H9 (cell line): ENCODE data around the gene PKP1. TPM values are rescaled to one million over a fixed set of nuclear protein-coding genes. Genes with fewer than 3 reads are reported as not detected.

Source experiments
- DNase-seq: peaks from one replicate; pipeline ENCODE4 v3.0.0-alpha.2; 2017
- H2AFZ ChIP-seq: one replicate; pipeline ENCODE4 v1.6.1; 2013; ENCODE audit warnings: mild to moderate bottlenecking, low read length, control low read depth, moderate library complexity
- H2AK5ac ChIP-seq: 2 replicates; pipeline ENCODE4 v1.6.1; 2013; ENCODE audit warnings: low read length, control low read depth, mixed read lengths; ENCODE audit not compliant: insufficient read length
- H2BK120ac ChIP-seq: one replicate; pipeline ENCODE4 v1.6.1; 2013; ENCODE audit warnings: low read depth, mild to moderate bottlenecking, low read length, control low read depth, inconsistent platforms; ENCODE audit not compliant: poor library complexity, severe bottlenecking
- H2BK12ac ChIP-seq: 2 replicates; pipeline ENCODE4 v1.6.1; 2013; ENCODE audit warnings: low read length, control low read depth, mixed read lengths, low read depth; ENCODE audit not compliant: insufficient read length
- H2BK15ac ChIP-seq: 2 replicates; pipeline ENCODE4 v1.6.1; 2013; ENCODE audit warnings: low read depth, low read length, control low read depth
- H2BK20ac ChIP-seq: one replicate; pipeline ENCODE4 v1.6.1; 2013; ENCODE audit warnings: low read depth, mild to moderate bottlenecking, low read length, control low read depth, inconsistent platforms; ENCODE audit not compliant: poor library complexity, severe bottlenecking
- H2BK5ac ChIP-seq: 2 replicates; pipeline ENCODE4 v1.6.1; 2013; ENCODE audit warnings: low read length, control low read depth, mixed read lengths; ENCODE audit not compliant: insufficient read length
- H3K14ac ChIP-seq: 2 replicates; pipeline ENCODE4 v1.6.1; 2013; ENCODE audit warnings: low read length, control low read depth; ENCODE audit not compliant: insufficient read depth
- H3K18ac ChIP-seq: 2 replicates; pipeline ENCODE4 v1.6.1; 2013; ENCODE audit warnings: low read depth, mild to moderate bottlenecking, mixed read lengths, low read length, control low read depth; ENCODE audit not compliant: insufficient read length
- H3K23ac ChIP-seq: 2 replicates; pipeline ENCODE4 v1.6.1; 2013; ENCODE audit warnings: low read length, control low read depth, mixed read lengths, low read depth; ENCODE audit not compliant: insufficient read length
- H3K23me2 ChIP-seq: 2 replicates; pipeline ENCODE4 v1.6.1; 2013; ENCODE audit warnings: low read depth, mild to moderate bottlenecking, mixed read lengths, low read length, control low read depth; ENCODE audit not compliant: insufficient read length, poor library complexity, severe bottlenecking
- H3K27ac ChIP-seq: 2 replicates; pipeline ENCODE4 v1.5.1; 2013; ENCODE audit warnings: low read length, control low read depth, mixed read lengths, low read depth; ENCODE audit not compliant: insufficient read length
- H3K27me3 ChIP-seq: 2 replicates; pipeline ENCODE4 v1.6.1; 2013; ENCODE audit warnings: low read length, control low read depth, inconsistent platforms; ENCODE audit not compliant: insufficient read depth
- H3K4ac ChIP-seq: 2 replicates; pipeline ENCODE4 v1.6.1; 2013; ENCODE audit warnings: low read depth, mild to moderate bottlenecking, control low read depth, inconsistent platforms, low read length, moderate library complexity
- H3K4me1 ChIP-seq: 2 replicates; pipeline ENCODE4 v1.6.1; 2013; ENCODE audit warnings: low read length, control low read depth, inconsistent platforms; ENCODE audit not compliant: insufficient read depth
- H3K4me2 ChIP-seq: 2 replicates; pipeline ENCODE4 v1.6.1; 2013; ENCODE audit warnings: low read length, control low read depth, mixed read lengths; ENCODE audit not compliant: insufficient read length, insufficient read depth
- H3K56ac ChIP-seq: 2 replicates; pipeline ENCODE4 v1.6.1; 2013; ENCODE audit warnings: low read depth, mild to moderate bottlenecking, mixed read lengths, low read length, control low read depth; ENCODE audit not compliant: insufficient read length
- H3K79me1 ChIP-seq: 2 replicates; pipeline ENCODE4 v1.6.1; 2013; ENCODE audit warnings: low read depth, mild to moderate bottlenecking, moderate library complexity, low read length, control low read depth, inconsistent platforms; ENCODE audit not compliant: insufficient read depth, poor library complexity, severe bottlenecking
- H3K79me2 ChIP-seq: 2 replicates; pipeline ENCODE4 v1.6.1; 2013; ENCODE audit warnings: low read length, control low read depth, inconsistent platforms; ENCODE audit not compliant: insufficient read depth
- H3K9ac ChIP-seq: 2 replicates; pipeline ENCODE4 v1.6.1; 2013; ENCODE audit warnings: low read length, control low read depth, mixed read lengths; ENCODE audit not compliant: insufficient read length; ENCODE audit errors: extremely low read depth
- H3K9me3 ChIP-seq: one replicate; pipeline ENCODE4 v1.6.1; 2013; ENCODE audit warnings: low read depth, low read length, inconsistent platforms; ENCODE audit not compliant: control insufficient read depth
- H3T11ph ChIP-seq: one replicate; pipeline ENCODE4 v1.6.1; 2013; ENCODE audit warnings: mild to moderate bottlenecking, low read length, control low read depth, inconsistent platforms
- H4K20me1 ChIP-seq: one replicate; pipeline ENCODE4 v1.6.1; 2013; ENCODE audit not compliant: control insufficient read depth, insufficient read length, insufficient read depth
- H4K5ac ChIP-seq: 2 replicates; pipeline ENCODE4 v1.6.1; 2013; ENCODE audit warnings: low read depth, mild to moderate bottlenecking, mixed read lengths, low read length, control low read depth; ENCODE audit not compliant: insufficient read length
- H4K8ac ChIP-seq: replicated peaks from 2 replicates; pipeline ENCODE4 v1.6.1; 2013; ENCODE audit warnings: low read length, control low read depth, mixed read lengths, low read depth; ENCODE audit not compliant: insufficient read length
- H4K91ac ChIP-seq: 2 replicates; pipeline ENCODE4 v1.6.1; 2013; ENCODE audit warnings: low read depth, mild to moderate bottlenecking, moderate library complexity, mixed read lengths, low read length, control low read depth; ENCODE audit not compliant: insufficient read length
- H3K27ac Mint-ChIP-seq, 3 experiments: 2 replicates in 2 of 3; 3 replicates in 1 of 3; pipeline ENCODE4 v1.8.0; 2020 to 2021; ENCODE audit warnings: mixed read lengths in 3 of 3, mild to moderate bottlenecking in 1 of 3, moderate library complexity in 1 of 3
- H3K27me3 Mint-ChIP-seq: 2 replicates; pipeline ENCODE4 v1.8.0; 2021; ENCODE audit warnings: low read depth, mild to moderate bottlenecking, moderate library complexity, mixed read lengths
- H3K36me3 Mint-ChIP-seq, 3 experiments: 2 replicates in 2 of 3; 3 replicates in 1 of 3; pipeline ENCODE4 v1.8.0; 2020 to 2021; ENCODE audit warnings: low read depth in 3 of 3, mixed read lengths in 3 of 3; ENCODE audit not compliant: insufficient read depth in 1 of 3
- H3K4me1 Mint-ChIP-seq, 2 experiments: 2 replicates each; pipeline ENCODE4 v1.8.0; 2020; ENCODE audit warnings: mixed read lengths in 2 of 2
- H3K4me3 Mint-ChIP-seq, 2 experiments: 2 replicates in 1 of 2; 3 replicates in 1 of 2; pipeline ENCODE4 v1.8.0; 2020 to 2021; ENCODE audit warnings: mild to moderate bottlenecking in 2 of 2, mixed read lengths in 2 of 2, moderate library complexity in 1 of 2
- H3K9me3 Mint-ChIP-seq, 2 experiments: 2 replicates in 1 of 2; 3 replicates in 1 of 2; pipeline ENCODE4 v1.8.0; 2020; ENCODE audit warnings: mild to moderate bottlenecking in 2 of 2, mixed read lengths in 2 of 2, moderate library complexity in 1 of 2
- CTCF ChIP-seq: fragments of 200-600 bp; sonication (generic); conservative IDR thresholded peaks from 3 replicates; pipeline ENCODE4 v1.8.0; 2021; ENCODE audit warnings: antibody characterized with exemption, mild to moderate bottlenecking
- WGBS: extraction: QIAGEN DNeasy Blood & Tissue Kit; methylation state at CpG from one replicate; pipeline ENCODE4 v1.1.7; 2013; ENCODE audit warnings: missing lambda C conversion rate, low lambda C conversion rate, mixed read lengths; ENCODE audit not compliant: insufficient read length; ENCODE audit errors: extremely low coverage; 5-methylcytosine and 5-hydroxymethylcytosine counted together
- total RNA-seq: library from RNA; stranded (reverse); gene quantifications from 2 replicates; pipeline ENCODE4 v1.2.1, GENCODE V29; 2021

The PKP1 gene
- total RNA-seq, 1 experiment from 2014 or later: 0.09 TPM

DNA sequence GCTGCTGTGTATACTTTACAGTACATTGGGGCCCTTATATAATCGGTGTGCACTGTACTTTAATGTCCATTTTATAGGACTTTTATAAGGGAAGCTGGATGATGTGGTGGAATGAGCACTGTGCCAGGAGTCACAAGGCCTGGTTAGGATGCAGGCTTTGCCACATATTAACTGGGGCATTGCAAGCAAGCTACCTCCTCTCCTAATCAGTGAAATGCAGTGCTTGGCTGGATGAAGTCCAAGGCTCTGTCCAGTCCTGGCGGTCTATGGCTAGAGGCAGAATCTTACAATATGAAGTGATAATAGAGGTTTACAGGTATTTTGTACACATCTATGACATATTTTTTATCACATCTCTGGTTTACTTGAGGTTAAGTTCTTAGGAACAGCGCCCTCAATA lies 1.7 kb upstream of the PKP1 start:
- no peaks in the 10 kb centered on the region; the same call in 1 of the 2 replicates for H3K27me3 ChIP-seq
- no CpG with 5 or more reads among the region's 3 CpGs for WGBS
- H3K79me1 ChIP-seq: no peaks in the 10 kb centered on the region
- no peaks in the 10 kb centered on the region for H3K4me1 ChIP-seq
- H2BK5ac ChIP-seq: no peak overlapping the region
- H4K5ac ChIP-seq: no peak overlapping the region
- no peak overlapping the region for H3K9ac ChIP-seq
- no peak overlapping the region for H2BK20ac ChIP-seq
- no peak for TF ChIP-seq CTCF
- no peak overlapping the region for H4K8ac ChIP-seq
- no peak overlapping the region for H3K27ac ChIP-seq
- H2BK120ac ChIP-seq: no peak overlapping the region
- Mint-ChIP-seq H3K9me3 (no peaks in the 10 kb centered on the region), H3K4me3 (no peak overlapping the region), H3K27me3 (peaks cover 47% of the 10 kb centered on the region), H3K4me1 (peaks cover 18 to 27% of the 10 kb centered on the region in 2 experiments), H3K27ac (no peak overlapping the region; a peak in 1 of 7 replicates), H3K36me3 (no peaks in the 10 kb centered on the region)
- no peak overlapping the region for H4K91ac ChIP-seq
- no peaks in the 10 kb centered on the region for H3K79me2 ChIP-seq
- H4K20me1 ChIP-seq: no peaks in the 10 kb centered on the region
- no peaks in the 10 kb centered on the region for H3K23me2 ChIP-seq
- H2BK15ac ChIP-seq: no peak overlapping the region
- no peak overlapping the region for H3K4me2 ChIP-seq
- no peak overlapping the region for H2AFZ ChIP-seq
- no peak overlapping the region for H3K4ac ChIP-seq
- H3K56ac ChIP-seq: no peak overlapping the region
- no peaks in the 10 kb centered on the region for H3K9me3 ChIP-seq
- no peak overlapping the region for H3K23ac ChIP-seq
- H3K14ac ChIP-seq: no peak overlapping the region
- no peak overlapping the region for H3T11ph ChIP-seq
- H2BK12ac ChIP-seq: no peak overlapping the region
- H2AK5ac ChIP-seq: no peak overlapping the region
- no peak for DNase-seq
- no peak overlapping the region for H3K18ac ChIP-seq
